A204.1 (cell line): ENCODE data around the gene PCDH20.
A peak's percentile ranks its signal among the peaks of the same experiment; 100 is the strongest.
"Not testable (repeated sequence)": the region's sequence is repeated elsewhere in the genome, so short reads cannot be mapped to it uniquely, and the experiment has no call there.

Source experiments
- FAIRE-seq: peaks from 2 replicates; lab custom pipeline; 2012; peaks lifted over from hg19 to GRCh38; lab: Jason Lieb, UNC

PCDH20 gene, protein sequence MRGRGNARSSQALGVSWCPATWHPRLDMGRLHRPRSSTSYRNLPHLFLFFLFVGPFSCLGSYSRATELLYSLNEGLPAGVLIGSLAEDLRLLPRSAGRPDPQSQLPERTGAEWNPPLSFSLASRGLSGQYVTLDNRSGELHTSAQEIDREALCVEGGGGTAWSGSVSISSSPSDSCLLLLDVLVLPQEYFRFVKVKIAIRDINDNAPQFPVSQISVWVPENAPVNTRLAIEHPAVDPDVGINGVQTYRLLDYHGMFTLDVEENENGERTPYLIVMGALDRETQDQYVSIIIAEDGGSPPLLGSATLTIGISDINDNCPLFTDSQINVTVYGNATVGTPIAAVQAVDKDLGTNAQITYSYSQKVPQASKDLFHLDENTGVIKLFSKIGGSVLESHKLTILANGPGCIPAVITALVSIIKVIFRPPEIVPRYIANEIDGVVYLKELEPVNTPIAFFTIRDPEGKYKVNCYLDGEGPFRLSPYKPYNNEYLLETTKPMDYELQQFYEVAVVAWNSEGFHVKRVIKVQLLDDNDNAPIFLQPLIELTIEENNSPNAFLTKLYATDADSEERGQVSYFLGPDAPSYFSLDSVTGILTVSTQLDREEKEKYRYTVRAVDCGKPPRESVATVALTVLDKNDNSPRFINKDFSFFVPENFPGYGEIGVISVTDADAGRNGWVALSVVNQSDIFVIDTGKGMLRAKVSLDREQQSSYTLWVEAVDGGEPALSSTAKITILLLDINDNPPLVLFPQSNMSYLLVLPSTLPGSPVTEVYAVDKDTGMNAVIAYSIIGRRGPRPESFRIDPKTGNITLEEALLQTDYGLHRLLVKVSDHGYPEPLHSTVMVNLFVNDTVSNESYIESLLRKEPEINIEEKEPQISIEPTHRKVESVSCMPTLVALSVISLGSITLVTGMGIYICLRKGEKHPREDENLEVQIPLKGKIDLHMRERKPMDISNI

GRCh38 chr13:61415749-61416148 lies at the start of gene PCDH20:
TSS of gene PCDH20 (minus strand) at chr13:61415849. CDS start at chr13:61415158, 691 bp downstream.
- no peak for FAIRE-seq

- FAIRE-seq, result no peak
These were observed 47.4 kb upstream of the PCDH20 start for GRCh38 chr13:61463024-61463423.

DNA sequence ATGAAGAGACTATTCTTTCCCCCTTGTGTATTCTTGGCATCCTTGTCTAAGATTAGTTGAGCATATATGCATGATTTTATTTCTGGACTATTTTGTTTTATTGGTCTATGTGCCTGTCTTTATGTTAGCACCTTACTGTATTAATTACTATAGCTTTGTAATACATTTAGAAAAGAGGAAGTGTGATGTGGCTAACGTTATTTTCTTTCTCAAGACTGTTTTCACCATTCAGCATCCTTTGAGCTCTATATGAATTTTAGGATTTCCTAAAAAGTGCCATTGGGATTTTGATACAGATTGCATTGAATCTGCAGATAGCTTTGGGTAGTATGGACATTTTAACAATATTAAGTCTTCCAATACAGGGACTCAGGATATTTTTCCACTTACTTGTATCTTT lies 37.5 kb upstream of the PCDH20 start:
- no peak for FAIRE-seq

GRCh38 chr13:61432029-61432428 lies 16.4 kb upstream of the PCDH20 start:
- peak; percentile 14 for FAIRE-seq

GRCh38 chr13:61423915-61424314 lies 8.3 kb upstream of the PCDH20 start:
- no peak for FAIRE-seq

- FAIRE-seq, result no peak
These were observed 1.5 kb upstream of the PCDH20 start for GRCh38 chr13:61417086-61417570.

DNA sequence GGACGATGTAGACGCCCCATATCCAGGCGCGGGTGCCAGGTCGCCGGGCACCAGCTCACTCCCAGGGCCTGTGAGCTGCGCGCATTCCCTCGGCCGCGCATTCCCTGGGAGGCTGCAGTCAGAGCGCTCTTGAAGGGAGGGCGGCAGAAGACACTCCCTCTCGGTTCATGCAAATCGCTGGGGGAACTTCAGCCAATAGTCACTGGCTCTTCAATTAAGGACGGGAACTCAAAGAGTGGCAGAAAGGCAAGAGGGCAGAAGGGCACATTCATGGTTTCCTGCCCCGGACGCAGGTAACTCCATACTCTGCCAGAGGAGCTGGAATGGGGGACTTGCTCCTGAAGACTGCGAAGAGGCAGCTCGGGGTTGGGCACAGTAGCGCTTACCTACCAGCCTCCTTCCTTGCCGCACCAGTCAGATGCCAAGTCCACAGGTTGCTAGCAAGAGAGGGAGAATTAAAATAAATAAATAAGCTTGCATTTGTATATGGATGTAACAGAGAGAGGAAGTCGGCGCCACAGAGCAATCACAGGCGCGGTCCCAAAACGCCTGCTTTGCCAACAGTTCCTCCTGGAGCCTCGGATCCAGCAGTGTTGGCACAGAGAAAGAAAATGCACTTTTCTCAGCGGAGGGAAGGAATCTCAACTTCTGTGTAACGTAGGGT lies 459 bp downstream of the PCDH20 start:
- FAIRE-seq, result no peak

DNA sequence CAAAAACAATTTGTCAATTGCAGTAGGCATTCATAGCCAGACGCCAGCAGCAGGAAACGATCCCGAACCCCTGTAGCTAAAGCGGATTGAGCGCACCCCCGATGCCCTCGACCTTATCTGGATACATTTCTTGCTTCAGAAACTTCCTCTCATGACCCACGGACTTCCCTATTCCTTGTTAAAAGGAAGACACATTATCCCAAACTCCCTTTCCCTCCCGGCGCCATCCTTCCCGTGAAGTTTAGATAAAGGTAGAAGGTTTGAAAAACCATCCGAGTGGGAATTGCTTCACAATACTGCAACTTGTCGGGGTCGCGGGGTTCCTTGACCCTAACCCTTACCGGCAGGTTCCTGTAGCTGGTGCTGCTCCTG lies 977 bp downstream of the PCDH20 start:
- no peak for FAIRE-seq

DNA sequence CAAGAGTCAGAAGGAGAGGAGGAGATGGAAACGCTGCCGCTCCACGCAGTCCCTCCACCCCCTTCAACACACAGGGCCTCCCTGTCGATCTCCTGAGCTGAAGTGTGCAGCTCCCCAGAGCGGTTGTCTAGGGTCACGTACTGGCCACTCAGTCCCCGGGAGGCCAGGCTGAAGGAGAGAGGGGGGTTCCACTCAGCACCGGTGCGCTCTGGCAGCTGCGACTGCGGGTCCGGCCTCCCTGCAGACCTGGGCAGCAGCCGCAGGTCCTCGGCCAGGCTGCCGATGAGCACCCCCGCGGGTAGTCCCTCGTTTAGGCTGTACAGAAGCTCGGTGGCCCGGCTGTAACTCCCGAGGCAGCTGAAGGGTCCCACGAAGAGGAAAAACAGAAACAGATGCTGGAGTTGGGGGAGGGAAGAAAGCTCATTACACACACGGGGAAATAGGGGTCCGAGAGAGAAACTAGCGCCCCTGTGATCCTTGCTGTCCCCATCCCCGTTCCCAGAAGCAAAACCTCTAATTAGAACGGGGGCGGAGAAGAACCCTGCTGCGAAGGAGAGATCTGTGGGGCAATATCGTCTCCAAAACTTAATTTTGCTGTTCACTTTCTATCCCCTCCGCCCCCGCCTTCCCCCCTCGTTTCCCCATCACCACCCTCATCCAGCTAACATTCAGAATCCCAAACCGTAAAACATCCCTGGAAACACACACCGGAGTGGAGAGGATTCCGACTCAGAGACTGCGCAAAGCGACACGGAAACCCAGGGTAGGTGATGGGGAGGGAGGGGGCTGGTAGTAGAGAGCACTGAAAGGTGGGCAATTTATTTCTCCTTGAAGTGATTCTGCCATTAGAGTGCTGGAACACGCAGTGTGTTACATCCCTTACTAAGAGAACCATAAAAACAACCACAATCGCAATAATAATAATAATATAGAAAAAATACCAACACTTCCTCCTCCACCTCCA lies 1.8 kb downstream of the PCDH20 start:
- no peak for FAIRE-seq

DNA sequence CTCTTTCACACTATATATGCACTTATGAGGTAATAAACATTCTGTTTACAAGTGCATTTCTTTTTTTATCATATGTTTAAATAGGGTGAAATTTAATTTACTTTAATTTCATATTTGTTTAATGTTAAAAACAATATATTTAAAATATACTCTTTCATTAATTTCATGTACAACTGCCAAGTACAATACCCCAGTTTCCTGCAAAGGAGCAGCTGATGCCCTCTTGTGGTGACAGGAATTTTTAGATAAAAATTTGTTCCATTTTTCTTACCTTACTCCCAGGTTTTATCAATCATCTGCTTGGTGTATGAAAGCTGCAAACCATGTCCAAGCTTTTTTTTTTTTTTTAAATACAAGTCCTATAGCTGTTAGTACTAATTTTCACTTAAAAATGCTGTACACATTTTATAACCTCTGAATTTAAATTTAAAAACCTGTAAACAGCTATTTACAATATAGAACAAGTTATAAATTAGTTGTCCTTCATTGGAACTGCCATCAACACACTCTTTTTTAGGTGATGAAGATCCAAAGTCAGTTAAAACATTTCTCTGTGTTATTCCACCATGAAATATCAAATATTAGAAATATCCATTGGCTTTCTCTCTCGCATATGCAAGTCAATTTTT lies 4.9 kb downstream of the PCDH20 start:
- peak; percentile 90 for FAIRE-seq

- FAIRE-seq, result no peak
These were observed 5.4 kb downstream of the PCDH20 start for GRCh38 chr13:61410266-61410665.

GRCh38 chr13:61408571-61408970 lies 7.1 kb downstream of the PCDH20 start:
- no peak for FAIRE-seq

DNA sequence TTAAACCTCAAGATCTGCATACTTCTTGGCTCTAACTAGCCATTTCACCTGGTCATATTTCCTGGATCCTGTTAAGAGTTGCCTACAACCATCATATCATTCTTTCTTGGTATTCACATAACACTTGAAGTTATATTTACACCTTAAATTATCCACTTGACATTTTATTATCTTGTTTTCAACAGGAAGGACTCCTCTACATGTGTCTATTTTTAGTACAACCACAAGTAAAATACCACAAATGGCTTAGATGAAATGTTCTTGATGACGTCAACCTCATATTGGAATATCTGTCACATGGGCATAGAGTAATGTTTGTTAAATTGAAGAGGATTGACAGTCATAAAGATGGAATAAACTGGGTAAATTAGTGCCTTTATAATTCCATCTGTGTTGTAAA lies 9.4 kb downstream of the PCDH20 start:
- no peak for FAIRE-seq

GRCh38 chr13:61396121-61396520 lies 19.5 kb downstream of the PCDH20 start:
- no peak for FAIRE-seq

DNA sequence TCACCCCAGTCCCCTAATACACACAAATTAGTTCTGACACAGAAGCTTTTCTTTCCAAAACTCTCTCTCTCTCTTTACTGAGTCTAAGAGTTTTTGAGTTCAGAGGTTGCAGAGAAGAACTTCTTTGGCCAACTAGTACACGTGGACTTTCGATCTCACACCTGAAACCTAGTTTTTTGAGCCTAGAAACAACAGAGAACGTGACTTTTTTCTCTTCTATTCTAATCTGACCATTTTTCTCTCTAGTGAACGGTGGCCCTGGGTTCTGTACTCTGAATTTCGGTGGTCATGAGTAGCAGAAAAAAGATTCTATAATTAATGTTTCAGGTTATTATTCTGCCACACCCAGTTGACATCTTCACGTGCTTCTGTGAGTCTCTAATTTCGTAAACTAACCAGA lies 24.2 kb downstream of the PCDH20 start:
- FAIRE-seq, result no peak

- FAIRE-seq, result no peak
These were observed 28.0 kb downstream of the PCDH20 start for GRCh38 chr13:61387694-61388093.

- FAIRE-seq, result no peak
These were observed 32.5 kb downstream of the PCDH20 start for GRCh38 chr13:61383111-61383510.

DNA sequence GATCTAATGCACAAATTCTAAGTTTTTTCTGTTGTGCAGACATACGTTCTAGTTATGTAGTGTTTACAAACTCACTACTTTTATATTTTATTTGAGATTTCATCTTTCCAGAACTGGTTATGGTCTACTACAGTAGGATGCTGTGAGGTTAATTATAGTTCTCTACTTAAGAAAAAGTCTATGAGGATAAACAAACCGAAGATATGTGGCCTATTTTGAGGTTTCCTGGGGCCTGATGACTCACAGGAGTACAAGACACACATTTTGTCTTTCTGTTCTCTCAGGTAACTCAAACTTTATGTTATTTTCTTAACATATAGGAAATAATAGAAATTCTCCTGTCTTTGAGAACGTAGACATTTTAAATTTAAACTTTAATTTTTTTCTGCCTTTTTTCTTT lies 45.1 kb downstream of the PCDH20 start:
- FAIRE-seq, result no peak

DNA sequence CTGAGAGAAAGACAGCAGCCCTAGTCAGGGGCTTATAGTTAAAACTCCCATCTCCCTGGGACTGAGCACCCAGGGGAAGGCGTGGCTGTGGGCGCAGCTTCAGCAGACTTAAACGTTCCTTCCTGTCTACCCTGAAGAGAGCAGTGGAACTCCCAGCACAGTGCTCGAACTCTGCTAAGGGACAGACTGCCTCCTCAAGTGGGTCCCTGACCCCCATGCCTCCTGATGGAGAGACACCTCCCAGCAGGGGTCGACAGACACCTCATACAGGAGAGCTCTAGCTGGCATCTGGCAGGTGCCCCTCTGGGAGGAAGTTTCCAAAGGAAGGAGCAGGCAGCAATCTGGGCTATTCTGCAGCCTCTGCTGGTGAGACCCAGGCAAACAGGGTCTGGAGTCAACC lies 51.0 kb downstream of the PCDH20 start:
- not testable (repeated sequence) for FAIRE-seq

- FAIRE-seq, result no peak
These were observed 53.1 kb downstream of the PCDH20 start for GRCh38 chr13:61362522-61362921.
